Stimulated activated CD4-positive, alpha-beta T cell treated with anti-CD3 and anti-CD28 coated beads, Interleukin-15, amount 100 ng/mL, for 1 hour (primary cell): ENCODE data around the gene HGF.
"Not testable (repeated sequence)": the region's sequence is repeated elsewhere in the genome, so short reads cannot be mapped to it uniquely, and the experiment has no call there.

Source experiments
- DNase-seq, 2 donors: peaks; one replicate each; pipeline ENCODE4 v3.0.0-alpha.2; 2020; ENCODE audit warnings: low read depth in 1 of 2, low spot score in 1 of 2

The HGF gene

DNA sequence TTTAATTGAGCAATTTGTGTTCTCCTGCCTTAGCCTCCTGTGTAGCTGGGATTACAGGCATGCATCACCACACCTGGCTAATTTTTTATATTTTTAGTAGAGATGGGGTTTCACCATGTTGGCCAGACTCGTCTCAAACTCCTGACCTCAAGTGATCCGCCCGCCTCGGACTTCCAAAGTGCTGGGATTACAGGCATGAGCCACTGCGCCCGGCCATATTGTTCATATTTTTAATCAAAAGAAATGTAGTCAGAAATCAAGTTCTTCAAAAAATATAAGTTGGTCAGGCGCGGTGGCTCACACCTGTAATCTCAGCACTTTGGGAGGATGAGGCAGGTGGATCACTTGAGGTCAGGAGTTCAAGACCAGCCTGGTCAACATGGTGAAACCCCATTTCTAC lies 47.6 kb downstream of the HGF start:
- not testable (repeated sequence) for DNase-seq

DNA sequence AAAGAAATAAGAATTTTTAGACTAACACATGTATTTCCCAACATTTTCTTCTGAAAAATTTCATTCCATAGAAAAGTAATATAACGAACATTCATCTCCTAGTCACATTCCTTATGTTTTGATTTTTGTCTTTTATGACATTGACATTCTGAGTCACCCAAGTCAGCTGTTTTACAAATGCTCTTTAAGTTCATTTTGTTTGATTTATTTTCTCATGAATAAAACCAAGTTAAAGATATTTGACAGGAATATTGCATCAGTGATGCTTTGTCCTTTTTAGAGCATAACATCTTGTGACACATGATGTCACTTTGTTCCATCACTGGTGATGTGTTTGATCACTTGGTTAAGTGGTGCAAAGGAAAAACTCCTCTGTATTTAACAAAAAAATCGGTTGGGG lies 48.4 kb downstream of the HGF start:
- no peak for DNase-seq

DNA sequence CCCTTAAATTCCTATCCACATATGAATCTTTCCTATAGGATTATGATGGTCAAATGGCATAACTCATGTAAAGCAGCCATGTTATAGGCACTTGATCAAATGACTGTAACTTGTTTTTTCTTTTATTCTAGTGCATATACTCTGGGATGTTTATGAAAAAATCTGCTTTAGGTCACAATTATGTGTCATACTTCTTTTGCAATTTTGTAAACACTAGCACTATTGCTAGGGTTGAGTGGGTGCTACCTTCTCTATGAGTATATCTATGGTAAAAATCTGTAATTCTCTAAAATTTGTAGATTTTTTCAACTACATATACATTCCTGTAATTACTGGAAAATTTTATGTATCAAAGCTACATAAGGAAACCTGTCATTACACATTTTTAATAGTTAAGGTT lies 50.0 kb downstream of the HGF start:
- no peak for DNase-seq

- no peak for DNase-seq
These were observed 53.8 kb downstream of the HGF start for GRCh38 chr7:81715984-81716588.

DNA sequence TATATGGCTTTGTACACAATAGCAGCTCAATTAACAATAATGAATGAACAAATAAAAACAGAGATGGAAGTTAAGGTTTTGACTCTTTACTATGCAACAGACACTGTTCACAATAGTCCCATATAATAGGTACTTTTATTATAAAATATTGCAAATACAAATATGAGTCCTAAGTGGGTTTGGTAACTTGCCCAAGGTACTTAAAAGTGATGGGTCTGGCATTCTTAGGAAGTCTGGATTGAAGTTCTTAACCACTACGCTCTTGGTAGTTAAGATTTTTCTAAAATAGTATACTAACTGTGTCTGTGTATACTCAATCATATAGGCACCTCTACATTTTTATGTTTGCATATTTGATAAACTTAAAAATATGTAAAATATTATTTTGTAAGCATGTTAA lies 55.5 kb downstream of the HGF start:
- DNase-seq = no peak

DNA sequence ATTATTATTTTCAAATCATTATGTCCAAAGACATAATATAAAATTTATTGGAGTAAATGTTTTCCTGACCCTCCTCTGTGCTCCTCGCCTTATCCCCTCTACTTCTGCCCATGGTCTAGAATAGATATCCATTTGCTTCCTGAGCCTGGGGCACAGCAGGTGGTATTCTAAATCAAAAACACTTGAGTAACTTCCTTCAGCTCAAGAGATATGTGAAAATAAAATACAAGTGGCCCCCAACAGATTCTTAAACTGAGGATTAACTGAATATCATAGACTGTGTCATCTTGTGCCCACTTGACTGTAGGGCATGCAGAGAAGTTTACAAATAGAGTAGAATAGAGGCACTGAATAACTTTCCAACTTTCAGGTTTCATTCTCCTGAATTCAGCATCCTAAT lies 59.1 kb downstream of the HGF start:
- no peak for DNase-seq

DNA sequence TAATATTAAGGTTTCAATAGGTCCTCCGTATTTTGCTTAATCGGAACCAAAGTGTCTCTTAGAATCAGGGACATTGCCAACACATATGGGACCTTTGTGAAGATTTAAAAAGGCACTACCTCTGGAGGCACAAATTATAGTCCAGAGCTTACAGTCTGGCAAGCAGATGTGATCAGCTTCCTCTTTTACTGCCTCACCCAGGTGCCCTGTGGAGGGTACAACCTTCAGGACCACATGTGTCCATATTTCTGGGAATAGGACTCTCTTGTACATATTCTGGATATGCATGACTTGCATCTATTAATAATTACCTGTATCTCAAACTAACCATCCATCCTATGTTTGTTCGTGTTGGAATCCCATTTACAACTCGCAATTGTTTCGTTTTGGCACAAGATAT lies 60.0 kb downstream of the HGF start:
- DNase-seq = no peak

- no peak for DNase-seq
These were observed 61.9 kb downstream of the HGF start for GRCh38 chr7:81707966-81708365.

GRCh38 chr7:81707196-81707595 lies 62.7 kb downstream of the HGF start:
- DNase-seq = no peak

DNA sequence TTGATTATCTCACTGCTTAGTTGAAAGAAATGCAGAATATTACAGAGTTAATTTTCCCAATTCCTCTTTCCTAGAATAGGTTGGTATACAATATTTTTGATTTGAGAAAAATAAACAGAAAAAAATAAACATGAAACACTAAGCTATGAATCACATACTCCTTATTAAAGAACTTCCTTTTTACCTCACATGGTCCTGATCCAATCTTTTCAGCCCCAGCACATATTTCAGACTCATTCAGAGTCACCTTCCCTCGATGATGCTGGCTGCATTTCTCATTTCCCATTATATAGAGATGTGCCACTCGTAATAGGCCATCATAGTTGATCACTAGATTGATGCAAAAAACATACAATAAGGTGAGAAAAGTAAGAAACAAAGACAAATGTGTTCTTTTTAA lies 64.6 kb downstream of the HGF start:
- DNase-seq = no peak

GRCh38 chr7:81704595-81704994 lies 65.3 kb downstream of the HGF start:
- no peak for DNase-seq

DNA sequence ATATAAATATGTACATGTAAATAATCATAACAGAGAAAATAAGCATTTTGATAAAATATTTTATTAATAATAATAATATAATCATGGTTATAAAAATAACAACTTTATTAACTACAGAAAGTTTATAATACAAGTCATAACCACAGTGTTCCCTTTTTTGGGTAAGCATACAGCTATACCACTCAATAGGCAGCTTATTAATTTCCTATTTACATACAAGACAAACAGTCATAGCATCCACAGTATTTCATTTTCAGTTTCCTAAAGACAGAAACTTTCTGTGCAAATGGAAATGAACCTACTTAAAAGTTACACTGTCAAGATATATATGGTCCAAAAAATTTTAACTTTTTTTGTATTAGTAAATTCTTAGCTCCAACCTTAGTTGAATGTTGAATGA lies 70.9 kb downstream of the HGF start:
- DNase-seq = no peak

- DNase-seq = no peak
These were observed 75.1 kb downstream of the HGF start for GRCh38 chr7:81694711-81695110.

- DNase-seq = no peak
These were observed 76.0 kb downstream of the HGF start for GRCh38 chr7:81693894-81694293.

- no peak for DNase-seq
These were observed 76.8 kb downstream of the HGF start for GRCh38 chr7:81693080-81693479.

- DNase-seq = no peak
These were observed 77.5 kb downstream of the HGF start for GRCh38 chr7:81692146-81692905.

DNA sequence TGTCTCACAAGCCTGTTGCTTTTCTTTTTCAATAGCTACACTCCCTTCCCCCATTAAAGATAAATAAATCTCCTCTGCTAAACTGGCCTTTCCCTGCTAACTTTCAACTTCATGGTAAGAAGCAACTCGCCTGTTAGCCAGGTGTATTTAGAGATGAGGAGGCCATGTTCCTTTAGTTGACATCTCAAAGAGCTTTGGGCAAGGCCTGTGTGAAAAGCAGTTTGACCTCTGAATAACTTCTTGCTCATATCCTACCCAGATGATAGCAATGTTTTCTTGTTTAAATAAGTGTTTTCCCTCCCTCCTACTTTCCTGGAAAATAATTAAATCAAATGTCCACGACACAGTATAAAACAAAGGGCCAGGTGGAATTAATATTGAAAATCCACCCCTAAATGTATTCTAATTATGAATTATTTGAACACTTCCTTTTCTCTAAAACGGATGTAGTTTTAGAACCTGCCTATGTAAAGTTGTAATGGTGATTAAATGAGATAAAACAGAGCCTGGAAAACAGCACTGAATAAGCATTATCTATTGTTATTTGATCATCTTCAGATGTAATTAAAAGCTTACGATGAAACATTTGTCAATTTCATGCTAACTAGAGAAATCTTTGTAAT lies 78.5 kb downstream of the HGF start:
- no peak for DNase-seq

- no peak for DNase-seq
These were observed 79.2 kb downstream of the HGF start for GRCh38 chr7:81690688-81691087.

DNA sequence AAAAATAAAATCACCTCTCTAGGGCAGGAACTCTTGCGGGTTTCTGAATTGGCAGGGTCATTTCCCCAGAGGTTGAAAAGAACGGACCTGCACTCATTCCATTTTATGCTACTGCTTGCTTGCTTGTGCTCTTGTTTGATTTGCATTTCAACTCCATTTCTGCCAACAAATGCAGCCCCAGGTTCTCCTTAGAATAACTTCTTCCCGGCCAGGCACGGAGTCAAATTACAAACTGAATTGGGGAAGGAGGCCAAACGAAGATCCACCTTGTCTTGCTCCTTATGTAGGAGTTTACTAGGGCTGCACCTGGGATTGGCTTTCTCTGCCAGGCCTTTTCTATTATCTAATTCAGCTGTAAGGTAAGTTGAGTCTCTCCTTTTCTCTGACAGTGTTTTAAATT lies 79.6 kb downstream of the HGF start:
- no peak for DNase-seq

DNA sequence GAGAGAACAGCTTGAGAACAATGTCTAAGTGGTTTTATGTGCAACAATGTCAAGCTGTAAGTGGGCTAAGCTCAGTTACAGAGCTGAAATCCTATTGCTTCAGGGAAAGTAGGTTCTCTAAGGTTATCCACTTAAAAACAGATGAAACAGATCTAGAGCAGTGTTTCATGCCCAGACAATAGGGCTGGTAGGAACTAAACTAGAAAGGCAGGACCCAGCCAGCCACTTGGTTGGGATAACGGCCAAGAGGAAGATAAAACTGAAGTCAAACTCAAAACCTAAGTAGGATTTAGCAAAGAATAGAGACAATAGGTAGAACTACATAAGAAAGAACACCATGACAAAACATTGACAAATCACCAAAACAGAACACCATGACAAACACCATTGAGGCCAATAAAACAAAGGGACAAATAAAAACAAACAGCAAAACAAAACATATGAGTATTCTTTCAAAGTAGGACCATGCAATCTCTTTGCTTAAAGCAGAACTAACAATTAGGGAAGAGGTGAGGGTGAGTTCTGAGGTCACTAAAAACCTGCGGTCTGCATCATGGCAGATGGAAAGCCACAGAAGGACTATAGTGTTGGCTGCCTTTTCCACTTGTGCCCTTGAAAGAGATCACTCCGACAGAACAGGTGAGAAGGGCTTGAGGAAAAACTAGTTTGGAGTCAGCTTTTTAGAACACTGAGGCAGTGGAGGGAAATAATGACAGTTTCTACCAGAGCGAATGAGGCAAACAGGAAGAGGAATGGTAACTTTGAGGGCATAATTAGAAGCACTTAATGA lies 81.0 kb downstream of the HGF start:
- DNase-seq = no peak

GRCh38 chr7:81687062-81687461 lies 82.8 kb downstream of the HGF start:
- no peak for DNase-seq
